ENCODE results near the gene CDSN.
A peak's percentile ranks its signal among the peaks of the same experiment; 100 is the strongest.

CDSN gene

DNA sequence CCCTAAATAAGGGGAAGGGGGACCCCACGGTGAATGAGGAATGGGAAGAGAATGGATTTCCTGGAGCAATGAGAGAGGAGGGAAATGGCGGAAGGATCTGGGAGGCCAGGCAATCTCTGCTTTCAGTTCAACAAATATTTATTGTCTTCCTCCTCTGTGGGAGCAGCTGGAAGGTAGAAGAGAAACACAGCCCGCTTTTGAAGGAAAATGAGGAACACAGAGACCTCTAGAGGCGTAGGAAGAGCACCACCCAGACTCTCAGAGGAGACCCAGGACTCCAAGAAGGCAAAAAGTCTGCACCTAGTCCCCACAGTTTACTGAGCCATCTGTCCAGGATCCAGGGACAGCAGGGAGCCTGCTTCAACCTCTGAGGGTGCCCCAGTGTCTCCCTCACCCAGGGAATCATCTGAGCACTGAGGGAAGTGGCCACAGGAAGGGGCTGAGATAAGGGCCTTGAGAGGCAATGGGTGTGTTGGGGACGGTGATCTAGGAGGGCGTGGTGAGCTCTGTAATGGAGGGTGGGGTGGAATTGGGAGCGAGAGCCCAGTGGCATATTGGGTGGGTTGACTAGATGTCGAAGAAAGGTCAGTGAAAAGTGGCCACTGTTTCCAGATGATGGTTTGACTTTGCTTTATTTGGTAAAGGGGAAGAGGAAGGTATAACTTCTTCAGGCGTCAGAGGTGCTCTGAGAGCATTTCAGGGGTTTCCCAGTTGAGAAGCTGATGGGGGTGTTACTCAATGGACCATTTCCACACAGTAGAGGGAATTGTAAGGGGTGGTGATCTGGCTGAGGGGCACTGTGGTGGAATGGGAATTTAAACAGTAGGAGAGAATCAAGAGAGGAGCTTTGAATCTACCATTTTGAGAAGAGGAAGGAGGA, 5.0 kb downstream of the CDSN start:
- DNase-seq = no peak

DNA sequence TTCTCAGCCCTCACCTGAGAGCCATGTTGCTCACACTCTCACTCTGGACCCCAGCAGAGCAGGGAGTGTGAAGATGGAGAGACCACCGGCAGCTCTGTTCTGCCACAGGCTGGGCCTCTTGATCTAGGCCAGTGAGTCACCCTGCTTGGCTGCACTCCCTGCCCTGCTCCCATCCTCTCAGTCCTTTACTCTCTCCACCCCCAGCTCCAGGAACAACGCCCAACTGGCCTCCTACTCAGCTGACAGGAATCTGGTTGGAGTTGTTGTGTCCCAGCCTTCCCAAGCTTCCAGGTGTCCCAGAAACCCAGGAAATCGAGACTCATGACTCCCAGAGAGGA, 5.7 kb downstream of the CDSN start, which contains the start of gene PSORS1C1:
PSORS1C1 (plus strand) TSS at position 260 of the 338 bp plus-strand sequence. CDS start 14,833 bp downstream, outside the sequence.
- no peak for DNase-seq

DNA sequence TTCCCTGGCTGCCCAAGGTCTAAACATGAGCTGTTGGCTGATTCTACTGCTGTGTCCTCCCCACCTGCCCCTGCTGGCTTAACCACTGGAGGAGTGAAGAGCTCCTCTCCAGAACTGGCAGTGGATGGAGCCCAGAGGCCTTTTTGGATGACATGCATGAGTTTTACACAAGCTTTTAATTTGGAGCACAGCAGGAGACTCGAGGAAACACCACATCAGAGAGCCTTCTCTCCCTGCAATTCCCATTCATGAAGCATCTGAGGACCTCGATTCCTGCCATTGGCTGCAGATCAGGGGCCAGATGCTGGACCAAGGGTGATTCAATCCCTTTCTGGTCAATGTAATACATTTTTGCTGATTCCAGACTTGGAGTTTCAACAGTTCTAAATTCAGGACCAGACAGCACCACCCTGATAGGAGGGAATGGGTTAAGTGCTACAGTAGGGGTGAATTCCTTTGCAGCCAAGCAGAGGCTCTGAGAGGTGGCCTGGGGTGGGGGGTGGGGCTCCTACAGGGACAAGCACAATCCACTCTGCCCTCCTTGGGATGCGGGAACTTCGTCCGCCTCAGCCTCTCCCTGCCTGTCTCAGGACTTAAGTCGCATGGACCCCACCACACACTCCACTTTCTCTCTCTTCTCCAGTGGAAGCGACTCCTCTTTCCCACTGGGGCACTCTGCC, 6.2 kb downstream of the CDSN start:
- no peak for DNase-seq

DNA sequence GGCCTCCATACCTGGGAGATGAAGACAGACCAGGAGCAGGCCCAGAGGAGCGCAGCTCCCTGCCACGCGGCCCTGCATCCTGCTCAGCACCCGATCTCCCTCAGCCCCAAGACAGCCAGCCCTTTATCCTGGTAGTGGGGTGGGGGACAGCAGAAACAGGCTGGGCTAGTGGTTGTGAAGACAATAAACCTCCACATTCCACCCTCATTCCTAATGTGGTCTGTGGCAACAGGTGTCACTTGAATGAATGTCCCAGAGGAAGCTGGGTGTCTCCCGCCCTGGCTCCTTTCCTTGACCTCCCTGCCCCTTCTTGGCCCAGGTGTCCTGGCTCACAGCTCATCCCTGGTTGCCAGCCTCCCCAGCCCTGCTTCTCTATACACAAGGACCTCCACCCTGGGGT, 7.8 kb downstream of the CDSN start, which contains the start of gene C6orf15:
C6orf15 (minus strand) TSS at position 98 of the 400 bp plus-strand sequence; CDS start at position 78, 20 bp downstream.
- no peak for DNase-seq

DNA sequence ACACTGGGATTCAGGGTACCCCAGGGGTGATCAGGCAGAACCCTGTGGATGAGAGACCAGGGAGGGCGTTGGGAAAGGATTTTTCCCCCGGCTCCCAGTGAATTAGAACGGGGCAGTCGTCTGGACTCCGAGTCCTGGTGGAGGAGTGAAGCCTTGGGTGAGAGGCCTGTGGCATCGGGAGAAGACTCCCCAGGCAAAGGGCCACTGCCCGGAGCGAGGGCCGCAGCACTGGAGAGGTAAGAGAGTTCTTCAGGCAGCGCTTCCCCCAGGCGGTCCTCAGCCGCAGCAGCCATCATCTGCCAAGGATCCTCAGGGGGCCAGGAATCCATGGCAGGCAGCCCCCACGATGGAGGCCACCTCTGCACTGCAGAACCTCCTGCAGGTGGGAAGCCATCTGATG, 8.5 kb downstream of the CDSN start:
- no peak for DNase-seq

DNA sequence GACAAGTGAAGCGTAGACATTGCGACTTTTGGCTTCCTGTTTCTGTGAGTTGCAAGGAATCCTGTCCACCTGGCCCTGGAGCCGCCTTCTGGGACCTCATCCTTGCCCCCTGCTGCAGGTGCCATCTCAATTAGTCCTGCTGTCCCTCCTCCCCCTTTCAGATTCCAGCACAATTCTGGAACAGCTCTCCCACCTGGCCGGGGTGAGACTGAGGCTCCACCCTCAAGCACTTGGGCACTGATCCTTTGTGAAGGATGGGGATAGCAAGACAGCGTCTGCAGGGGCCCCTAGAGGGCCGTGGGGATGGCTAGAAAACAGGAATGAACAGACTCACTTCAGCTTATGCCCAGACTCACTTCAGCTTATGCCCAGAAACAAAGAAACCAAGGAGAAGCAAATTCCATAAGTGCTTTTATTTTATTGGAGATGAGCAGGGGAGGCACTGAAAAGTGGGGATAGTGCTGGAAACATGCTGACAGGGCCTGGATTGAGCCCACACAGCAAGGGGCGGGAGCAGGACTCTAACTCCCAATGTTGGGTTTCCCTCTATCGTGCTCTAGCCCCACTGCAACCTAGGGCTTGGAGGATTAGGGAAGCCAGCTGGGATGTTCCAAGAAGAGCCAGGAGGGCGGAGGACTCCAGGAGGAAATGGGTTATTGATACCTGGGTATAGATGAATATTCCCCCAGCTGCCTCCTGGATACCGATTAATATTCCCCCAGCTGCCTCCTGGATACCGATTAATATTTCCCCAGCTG, 9.2 kb downstream of the CDSN start:
- DNase-seq = no peak

DNA sequence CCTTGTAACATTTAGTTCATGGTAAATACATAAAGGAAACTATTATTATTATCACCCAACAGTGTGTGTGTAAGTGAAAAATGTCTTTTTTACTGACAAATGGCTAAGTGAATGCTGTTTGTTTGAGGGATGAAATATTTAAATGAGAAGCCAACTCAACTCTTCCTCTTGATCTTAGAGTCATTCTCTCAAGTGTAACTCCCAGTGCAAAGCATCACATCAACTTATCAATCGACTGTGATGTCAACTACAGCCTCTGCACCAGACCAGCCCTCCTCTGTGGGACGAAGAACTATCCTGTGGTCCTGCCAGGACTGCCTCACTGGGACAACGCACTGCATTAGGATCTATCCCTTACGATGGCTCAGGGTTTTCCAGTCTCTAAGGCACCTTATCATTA, 13.2 kb downstream of the CDSN start:
- DNase-seq = no peak

DNA sequence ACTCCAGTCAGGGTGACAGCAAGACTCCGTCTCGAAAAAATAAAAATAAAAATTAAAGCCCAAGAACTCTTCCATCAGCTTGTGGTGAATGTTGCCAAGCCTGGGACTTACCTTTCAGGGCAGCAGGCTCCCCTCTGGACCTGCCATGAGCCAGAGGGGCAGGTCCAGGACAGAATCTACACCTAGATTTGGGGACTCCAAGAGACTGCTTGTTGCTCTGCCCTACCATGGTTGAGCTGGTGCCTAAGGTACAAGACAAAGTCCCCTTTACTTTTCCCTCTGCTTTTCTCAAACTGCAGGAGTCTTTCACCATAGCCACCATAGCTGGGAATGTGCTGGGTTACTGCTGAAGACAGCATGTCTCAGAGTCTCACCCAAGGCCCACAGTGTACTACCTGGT, 17.1 kb downstream of the CDSN start:
- no peak for DNase-seq

DNA sequence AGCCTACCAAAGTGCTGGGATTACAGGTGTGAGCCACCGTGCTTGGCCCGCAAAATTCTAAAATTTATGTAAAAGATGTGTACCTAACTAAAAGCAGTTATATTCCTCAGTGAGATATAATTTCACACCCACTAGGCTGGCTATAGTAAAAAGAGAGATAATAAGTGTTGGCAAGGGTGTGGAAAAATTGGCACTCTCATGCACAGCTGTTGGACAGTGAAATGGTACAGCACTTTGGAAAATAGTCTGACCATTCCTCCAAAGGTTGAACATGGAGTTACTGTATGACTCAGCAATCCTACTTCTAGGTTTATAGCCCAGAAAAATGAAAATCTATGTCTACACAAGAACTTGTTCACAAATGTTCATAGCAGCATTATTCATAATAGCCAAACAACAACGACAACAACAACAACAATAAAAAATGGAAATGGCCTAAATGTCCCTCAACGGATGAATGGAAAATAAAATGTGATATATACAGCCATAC, 21.8 kb downstream of the CDSN start:
- no peak for DNase-seq

DNA sequence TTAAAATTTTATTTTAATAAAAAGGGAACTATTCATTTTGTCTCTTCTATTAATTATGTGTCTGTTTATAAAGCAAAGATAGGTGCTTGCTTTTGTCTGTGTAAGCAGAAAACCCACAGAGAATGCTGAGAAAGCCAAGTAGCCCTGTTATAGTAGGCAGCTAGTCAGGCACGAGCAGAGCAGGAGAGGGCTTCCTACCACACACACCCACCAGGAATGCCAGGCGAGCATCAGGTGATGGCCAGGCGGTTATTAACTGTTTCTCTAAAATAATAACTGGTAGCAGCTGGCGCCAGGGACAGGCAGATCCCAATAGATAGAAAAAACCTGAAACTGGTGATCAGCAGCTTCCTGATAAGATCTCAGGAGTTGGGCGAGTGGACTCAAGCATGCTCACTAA, 23.6 kb downstream of the CDSN start:
- no peak for DNase-seq

DNA sequence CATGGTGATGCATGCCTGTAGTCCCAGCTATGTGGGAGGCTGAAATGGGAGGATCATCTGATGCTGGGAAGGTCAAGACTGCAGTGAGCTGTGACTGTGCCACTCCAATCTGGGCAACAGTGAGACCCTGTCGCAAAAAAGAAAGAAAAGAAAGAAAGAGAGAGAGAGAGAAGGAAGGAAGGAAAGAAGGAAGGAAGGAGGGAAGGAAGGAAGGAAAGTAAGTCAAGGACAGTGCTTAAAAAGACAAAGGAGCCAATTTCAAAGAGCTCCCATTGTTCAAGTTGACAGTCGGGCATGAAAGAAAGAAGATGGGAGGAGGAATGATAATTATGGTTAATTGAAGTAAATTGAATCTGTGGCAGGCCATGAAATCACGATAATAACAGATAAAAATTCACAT, 24.0 kb downstream of the CDSN start:
- no peak for DNase-seq

DNA sequence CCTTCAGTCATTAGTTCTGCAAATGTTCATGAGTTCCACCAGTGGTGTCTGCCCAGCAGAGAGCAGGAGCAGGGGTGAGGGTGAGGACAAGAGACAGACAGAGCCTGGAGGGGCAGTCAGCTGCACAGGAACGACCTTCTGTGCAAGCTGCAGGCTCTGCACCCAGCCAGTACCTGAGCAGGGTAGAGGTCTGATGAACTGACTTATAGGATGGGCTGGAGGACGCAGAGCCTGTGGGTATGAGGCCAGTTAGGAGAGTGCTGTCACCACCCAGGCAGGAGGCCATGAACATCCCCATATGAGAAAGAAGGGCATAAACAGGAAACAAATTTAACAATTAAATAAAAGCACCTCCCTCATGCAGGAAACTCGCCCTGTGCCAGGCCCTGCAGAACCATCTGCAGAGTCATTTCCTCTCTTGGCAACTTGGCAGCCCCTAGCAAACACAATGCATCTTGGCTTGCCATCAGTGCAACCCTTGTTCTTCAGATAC, 25.8 kb downstream of the CDSN start:
- DNase-seq = peak; percentile 16

DNA sequence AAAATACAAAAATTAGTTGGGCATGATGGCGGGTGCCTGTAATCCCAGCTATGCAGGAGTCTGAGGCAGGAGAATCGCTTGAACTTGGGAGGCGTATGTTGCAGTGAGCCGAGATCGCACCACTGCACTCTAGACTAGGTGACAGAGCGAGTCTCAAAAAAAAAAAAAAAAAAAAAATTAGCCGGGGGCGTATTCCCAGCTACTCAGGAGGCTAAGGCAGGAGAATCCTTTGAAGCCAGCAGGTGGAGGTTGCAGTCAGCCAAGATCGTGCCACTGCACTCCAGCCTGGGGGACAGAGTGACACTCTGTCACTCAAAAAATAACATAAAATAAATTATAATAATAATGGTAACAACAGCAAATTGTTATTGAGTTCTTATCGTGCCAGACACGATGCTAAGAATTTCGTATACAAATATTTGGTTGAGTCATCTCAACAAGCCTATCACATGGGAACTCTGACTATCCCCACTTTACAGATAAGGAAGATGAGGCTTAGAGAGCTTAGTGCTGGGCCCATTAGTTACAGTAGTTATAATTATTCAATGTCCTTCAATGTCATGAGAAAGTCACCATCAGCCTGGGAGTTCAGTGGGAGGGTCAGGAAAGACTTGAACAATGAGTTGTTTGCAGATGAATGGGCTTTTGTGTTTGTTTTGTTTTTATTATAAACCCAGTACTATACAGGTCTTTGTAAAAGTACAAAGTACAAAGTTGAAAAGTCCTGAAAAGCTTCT, 27.3 kb downstream of the CDSN start:
- DNase-seq = no peak

DNA sequence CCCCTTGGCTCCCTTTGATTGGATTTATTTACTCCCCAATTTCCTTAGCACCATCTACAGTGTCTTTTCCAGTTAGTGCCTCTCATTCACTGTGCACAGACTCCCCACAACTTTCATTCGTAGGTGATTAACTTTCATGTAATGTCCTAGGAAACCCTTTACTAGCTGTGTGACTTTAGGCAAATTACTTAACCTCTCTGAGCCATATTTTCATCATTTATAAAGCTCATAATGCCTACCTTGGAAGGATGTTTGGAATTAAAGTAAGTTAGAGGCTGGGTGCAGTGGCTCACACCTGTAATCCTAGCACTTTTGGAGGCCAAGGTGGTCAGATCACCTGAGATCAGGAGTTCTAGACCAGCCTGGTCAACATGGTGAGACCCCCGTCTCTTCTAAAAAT, 28.0 kb downstream of the CDSN start:
- DNase-seq = no peak

DNA sequence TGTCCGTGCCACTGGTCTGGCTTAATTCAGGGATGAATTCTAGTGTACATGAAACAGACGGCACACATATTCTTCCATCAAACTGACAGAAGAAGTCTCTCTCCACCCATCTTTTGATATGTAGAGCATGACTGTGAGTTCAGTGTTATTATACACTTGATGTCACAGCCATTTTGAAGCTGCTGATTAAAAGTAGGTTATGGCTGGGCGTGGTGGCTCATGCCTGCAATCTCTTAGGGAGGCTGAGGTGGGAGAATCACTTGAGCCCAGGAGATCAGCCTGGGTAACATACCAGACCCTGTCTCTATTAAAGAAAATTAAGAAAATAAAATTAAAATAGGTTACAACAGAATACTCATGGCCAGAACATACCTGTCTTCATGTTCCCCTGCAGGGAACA, 28.6 kb downstream of the CDSN start:
- no peak for DNase-seq

DNA sequence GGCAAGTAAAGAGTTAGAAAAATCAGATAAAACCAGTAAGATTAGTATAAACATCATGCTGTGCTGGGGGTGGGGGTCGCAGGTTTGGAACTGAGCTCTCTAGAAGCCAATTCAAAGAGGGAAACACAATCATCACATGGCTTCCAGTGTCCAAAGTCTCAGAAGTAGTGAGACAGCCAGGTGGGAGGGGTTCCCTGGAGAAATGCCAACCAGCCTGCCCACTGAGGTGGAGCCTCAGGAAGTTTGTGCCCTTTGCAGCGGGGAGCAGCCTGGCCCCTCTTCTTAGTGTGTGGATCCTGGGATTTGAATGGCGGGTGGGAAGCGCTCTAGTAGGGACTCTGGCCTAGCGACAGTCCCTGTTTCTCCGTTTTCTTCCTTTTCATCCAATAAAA, 29.3 kb downstream of the CDSN start:
- DNase-seq = no peak

DNA sequence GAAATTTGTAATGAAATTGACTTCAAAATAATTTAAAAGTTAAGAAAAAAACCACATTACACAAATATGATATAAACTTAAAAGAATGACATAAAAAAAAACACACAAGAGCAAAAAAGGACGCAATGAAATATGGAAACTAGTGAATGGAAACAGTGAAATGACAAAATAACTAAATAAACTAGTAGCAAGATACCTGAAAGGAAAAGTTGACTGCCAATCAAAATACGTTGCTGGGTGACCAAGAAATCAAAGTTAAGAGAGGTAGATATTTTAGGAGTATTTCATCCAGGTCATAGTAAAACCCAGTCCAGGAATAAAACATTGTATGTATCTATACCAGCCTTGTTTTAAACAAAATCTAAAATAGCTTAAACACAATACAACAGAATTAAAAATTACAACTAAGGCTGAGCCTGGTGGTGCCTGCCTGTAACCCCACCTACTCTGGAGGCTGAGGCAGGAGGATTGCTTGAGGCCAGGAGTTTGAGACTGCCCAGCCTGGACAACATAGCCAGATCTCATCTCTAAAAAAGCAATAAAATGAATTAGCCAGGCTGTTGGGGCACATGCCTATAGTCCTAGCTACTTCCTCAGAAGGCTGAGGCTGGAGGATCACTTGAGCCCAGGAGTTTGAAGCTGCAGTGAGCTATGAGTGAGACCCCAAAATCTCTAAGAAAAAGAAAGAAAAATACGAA, 29.8 kb downstream of the CDSN start:
- DNase-seq = no peak

DNA sequence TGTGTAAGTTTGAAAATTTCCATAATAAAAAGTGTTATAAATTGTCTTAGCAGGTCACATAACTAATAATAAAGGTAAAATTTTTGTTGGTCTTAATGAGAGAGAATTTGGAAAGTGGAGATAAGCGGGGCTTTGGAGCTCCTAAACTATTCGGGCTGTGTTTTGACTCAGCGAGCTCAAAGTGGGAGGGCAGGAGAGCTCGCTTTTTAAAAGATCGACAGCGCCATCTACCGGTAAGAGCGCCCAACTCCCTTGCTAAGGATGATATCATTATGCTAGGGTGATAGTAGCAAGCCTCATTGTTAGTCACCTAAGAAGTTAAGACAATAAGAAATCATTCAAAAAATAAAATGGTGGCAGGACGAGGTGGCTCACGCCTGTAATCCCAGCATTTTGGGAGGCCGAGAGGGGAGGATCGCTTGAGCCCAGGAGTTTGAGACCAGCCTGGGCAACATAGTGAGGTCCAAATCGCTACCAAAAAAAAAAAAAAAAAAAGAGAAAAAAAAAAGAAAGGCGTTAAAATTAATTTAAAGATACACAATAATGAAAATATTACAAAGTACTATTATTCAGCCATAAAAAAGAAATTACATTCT, 32.7 kb downstream of the CDSN start:
- peak; percentile 89 for DNase-seq

DNA sequence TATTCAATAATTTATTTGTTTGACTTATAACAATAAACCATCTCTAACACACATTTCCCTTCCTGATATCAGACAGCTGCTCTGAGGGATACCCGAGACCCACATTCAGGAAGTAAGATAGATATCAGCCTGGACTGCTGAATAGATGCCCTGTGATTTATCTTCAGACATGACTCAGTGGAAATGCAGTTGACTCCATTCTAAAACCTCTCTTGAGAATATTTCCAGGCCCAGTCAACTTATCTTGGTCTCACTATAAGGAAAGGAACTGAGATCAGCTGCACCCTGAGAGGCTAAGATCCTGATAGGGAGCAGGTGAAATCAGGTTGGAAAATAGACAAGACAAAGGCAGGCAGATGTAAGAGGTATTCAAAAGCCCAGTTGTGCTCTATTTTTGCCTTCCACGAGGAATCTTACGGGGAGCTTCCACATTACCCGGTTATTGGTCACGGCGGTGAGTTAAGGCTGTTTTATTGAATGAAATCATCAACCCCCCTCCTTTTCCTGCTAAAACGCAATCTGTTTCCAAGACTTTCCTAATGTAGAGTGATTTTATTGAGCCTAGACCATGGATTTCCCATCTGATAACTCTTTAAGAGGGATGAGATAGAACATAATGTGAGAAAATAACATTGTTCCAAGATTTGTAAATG, 33.3 kb downstream of the CDSN start:
- DNase-seq = no peak

DNA sequence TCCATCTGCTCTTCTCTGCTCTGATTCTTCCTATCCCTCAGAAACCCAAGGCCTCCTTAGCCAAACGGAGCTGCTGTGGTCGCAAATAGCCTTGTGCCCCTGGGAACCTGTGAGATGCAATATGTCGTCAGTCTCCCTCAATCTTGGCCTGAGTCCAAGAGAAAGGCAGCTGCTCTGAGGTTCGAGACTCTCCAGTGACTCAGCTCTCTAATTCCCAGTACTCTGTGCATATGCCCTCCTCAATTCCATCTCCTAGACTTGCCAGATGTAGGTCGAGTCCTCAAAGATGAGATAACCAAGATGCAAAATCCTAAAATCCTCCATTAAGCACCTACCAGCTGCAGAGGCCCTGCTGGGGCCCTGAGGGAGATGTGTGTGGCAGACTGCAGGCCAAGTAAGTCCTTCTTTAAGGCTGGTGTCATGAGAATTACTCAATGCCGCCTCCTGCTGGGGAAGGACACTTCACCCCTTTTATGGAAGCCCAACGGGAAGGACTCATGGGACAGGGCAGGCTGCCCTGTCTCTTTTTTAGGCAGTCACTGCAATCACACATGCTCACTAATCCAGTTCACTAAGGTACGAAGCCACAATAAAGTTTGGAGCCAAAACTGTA, 36.4 kb downstream of the CDSN start:
- no peak for DNase-seq
